Neural cell (in vitro differentiated cells): ENCODE measurements around the gene PELO. TPM values are rescaled to one million over a fixed set of nuclear protein-coding genes. Genes with fewer than 3 reads are reported as not detected.

Experiments used
- H2AFZ ChIP-seq: fragments of 200-600, 300-800 bp; sonication (generic), shearing (Covaris generic); 2 replicates; pipeline ENCODE4 v1.6.0; 2014; ENCODE audit warnings: low read depth, mild to moderate bottlenecking, antibody characterized with exemption, low read length, moderate library complexity
- H3F3A ChIP-seq: fragments of 200-600 bp; shearing (Covaris generic); 2 replicates; pipeline ENCODE4 v1.6.1; 2016; ENCODE audit warnings: mild to moderate bottlenecking, moderate library complexity, mixed read lengths, antibody characterized with exemption, low read length; ENCODE audit not compliant: insufficient read depth, poor library complexity, severe bottlenecking
- H3K27ac ChIP-seq: fragments of 200-600, 300-800 bp; sonication (generic), shearing (Covaris generic); 2 replicates; pipeline ENCODE4 v1.5.1; 2014; ENCODE audit warnings: mild to moderate bottlenecking, low read length, moderate library complexity
- H3K27me3 ChIP-seq: fragments of 300-800, 200-600 bp; sonication (generic), shearing (Covaris generic); 2 replicates; pipeline ENCODE4 v1.6.0; 2014; ENCODE audit warnings: mild to moderate bottlenecking, low read depth, low read length, moderate library complexity; ENCODE audit not compliant: insufficient read depth
- H3K36me3 ChIP-seq: fragments of 300-800, 200-600 bp; sonication (generic), shearing (Covaris generic); 2 replicates; pipeline ENCODE4 v1.5.1; 2014; ENCODE audit warnings: mild to moderate bottlenecking, antibody characterized with exemption, low read length, moderate library complexity; ENCODE audit not compliant: insufficient read depth
- H3K4me2 ChIP-seq: fragments of 300-800, 200-600 bp; sonication (generic), shearing (Covaris generic); 2 replicates; pipeline ENCODE4 v1.6.0; 2014; ENCODE audit warnings: mild to moderate bottlenecking, low read length
- H3K4me3 ChIP-seq: fragments of 300-800, 200-600 bp; sonication (generic), shearing (Covaris generic); 2 replicates; pipeline ENCODE4 v1.5.1; 2014; ENCODE audit warnings: mild to moderate bottlenecking, low read length, moderate library complexity
- H3K79me2 ChIP-seq: fragments of 200-600 bp; shearing (Covaris generic); replicated peaks from 2 replicates; pipeline ENCODE4 v1.6.0; 2014; ENCODE audit warnings: mild to moderate bottlenecking, low read length, moderate library complexity; ENCODE audit not compliant: insufficient read depth
- H3K9ac ChIP-seq: fragments of 300-800, 200-600 bp; sonication (generic), shearing (Covaris generic); 2 replicates; pipeline ENCODE4 v1.6.1; 2016; ENCODE audit warnings: mild to moderate bottlenecking, low read length, mixed read lengths
- H3K9me2 ChIP-seq: fragments of 200-600 bp; shearing (Covaris generic); 2 replicates; pipeline ENCODE4 v1.6.1; 2016; ENCODE audit warnings: mild to moderate bottlenecking, low read length, mixed read lengths; ENCODE audit not compliant: insufficient read depth
- H3K9me3 ChIP-seq: fragments of 200-600, 300-800 bp; sonication (generic), shearing (Covaris generic); 2 replicates; pipeline ENCODE4 v1.6.1; 2016; ENCODE audit warnings: mild to moderate bottlenecking, mixed run types, low read length, moderate library complexity, mixed read lengths
- H4K20me1 ChIP-seq: fragments of 200-600 bp; shearing (Covaris generic); 2 replicates; pipeline ENCODE4 v1.6.1; 2016; ENCODE audit warnings: mild to moderate bottlenecking, mixed run types; ENCODE audit not compliant: insufficient read depth
- EP300 ChIP-seq: fragments of 450-650 bp; conservative IDR thresholded peaks from 2 replicates; pipeline ENCODE4 v1.6.1; 2014; ENCODE audit warnings: antibody characterized with exemption, mild to moderate bottlenecking, moderate library complexity; ENCODE audit not compliant: poor library complexity, severe bottlenecking
- EZH2 ChIP-seq: fragments of 200-600, 300-800 bp; shearing (Covaris generic), sonication (generic); IDR thresholded peaks from 2 replicates; pipeline ENCODE4 v1.6.1; 2014; ENCODE audit warnings: antibody characterized with exemption, low read length, borderline replicate concordance, mild to moderate bottlenecking; ENCODE audit not compliant: insufficient read depth, poor library complexity, severe bottlenecking
- MXI1 ChIP-seq: fragments of 450-650 bp; conservative IDR thresholded peaks from 2 replicates; pipeline ENCODE4 v1.6.1; 2014; ENCODE audit warnings: antibody characterized with exemption, mild to moderate bottlenecking; ENCODE audit not compliant: poor library complexity, severe bottlenecking
- POLR2AphosphoS5 ChIP-seq: IDR thresholded peaks from 2 replicates; pipeline ENCODE4 v1.6.1; 2012
- RAD21 ChIP-seq: fragments of 450-650 bp; conservative IDR thresholded peaks from 2 replicates; pipeline ENCODE4 v1.6.1; 2014; ENCODE audit warnings: antibody characterized with exemption, mild to moderate bottlenecking, moderate library complexity
- REST ChIP-seq: IDR thresholded peaks from 2 replicates; pipeline ENCODE4 v1.6.1; 2012; ENCODE audit warnings: borderline replicate concordance
- SMC3 ChIP-seq: fragments of 450-650 bp; conservative IDR thresholded peaks from 2 replicates; pipeline ENCODE4 v1.6.1; 2014; ENCODE audit warnings: antibody characterized with exemption, mild to moderate bottlenecking, moderate library complexity; ENCODE audit not compliant: poor library complexity
- TAF1 ChIP-seq: IDR thresholded peaks from 2 replicates; pipeline ENCODE4 v1.6.1; 2012; ENCODE audit warnings: low read depth
- polyA plus RNA-seq: library from polyadenylated mRNA; depleted of rRNA; stranded (reverse); fragments of >200 nt; gene quantifications from 2 replicates; pipeline ENCODE4 v1.2.3, GENCODE V29; 2014
- TF ChIP-seq, protein P1 (sequence below): fragments of 450-650 bp; IDR thresholded peaks from 2 replicates; pipeline ENCODE4 v1.5.1; 2014; ENCODE audit warnings: antibody characterized with exemption, mild to moderate bottlenecking, moderate library complexity; ENCODE audit not compliant: poor library complexity, severe bottlenecking

PELO gene
- polyA plus RNA-seq, 1 donor from 2014 or later: 10.5 TPM

DNA sequence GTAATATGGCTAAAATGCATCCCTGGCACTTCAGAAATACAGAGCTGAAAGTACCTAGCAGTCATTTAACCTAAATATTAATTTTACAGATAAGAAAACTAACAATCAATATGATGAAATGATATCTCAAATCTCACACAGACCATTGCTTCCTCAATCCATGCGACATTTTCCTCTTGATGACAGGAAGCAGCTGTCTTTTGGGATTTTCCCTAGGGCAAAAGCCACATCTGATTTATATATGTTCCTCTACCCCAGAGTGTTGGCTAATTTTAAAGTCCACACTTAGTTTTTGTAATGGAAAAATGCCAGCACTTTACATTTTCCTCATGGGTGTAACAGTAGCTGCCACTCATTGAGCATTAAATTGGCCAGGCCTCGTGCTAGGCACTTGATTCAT, 47.7 kb upstream of the PELO start:
- Histone ChIP-seq H4K20me1 (no peaks in the 10 kb centered on the region), H3K9me3 (no peaks in the 10 kb centered on the region), H3K36me3 (no peaks in the 10 kb centered on the region), H2AFZ (no peak overlapping the region), H3K9me2 (no peaks in the 10 kb centered on the region), H3K79me2 (no peaks in the 10 kb centered on the region), H3F3A (no peaks in the 10 kb centered on the region), H3K4me3 (no peak overlapping the region), H3K9ac (no peak overlapping the region), H3K27me3 (no peaks in the 10 kb centered on the region), H3K4me2 (no peak overlapping the region), H3K27ac (no peak overlapping the region)
- TF ChIP-seq EZH2 (no peak), TAF1 (no peak), SMC3 (no peak), POLR2AphosphoS5 (no peak), RAD21 (no peak), MXI1 (no peak), EP300 (no peak), REST (no peak)
- TF ChIP-seq, protein P1, sequence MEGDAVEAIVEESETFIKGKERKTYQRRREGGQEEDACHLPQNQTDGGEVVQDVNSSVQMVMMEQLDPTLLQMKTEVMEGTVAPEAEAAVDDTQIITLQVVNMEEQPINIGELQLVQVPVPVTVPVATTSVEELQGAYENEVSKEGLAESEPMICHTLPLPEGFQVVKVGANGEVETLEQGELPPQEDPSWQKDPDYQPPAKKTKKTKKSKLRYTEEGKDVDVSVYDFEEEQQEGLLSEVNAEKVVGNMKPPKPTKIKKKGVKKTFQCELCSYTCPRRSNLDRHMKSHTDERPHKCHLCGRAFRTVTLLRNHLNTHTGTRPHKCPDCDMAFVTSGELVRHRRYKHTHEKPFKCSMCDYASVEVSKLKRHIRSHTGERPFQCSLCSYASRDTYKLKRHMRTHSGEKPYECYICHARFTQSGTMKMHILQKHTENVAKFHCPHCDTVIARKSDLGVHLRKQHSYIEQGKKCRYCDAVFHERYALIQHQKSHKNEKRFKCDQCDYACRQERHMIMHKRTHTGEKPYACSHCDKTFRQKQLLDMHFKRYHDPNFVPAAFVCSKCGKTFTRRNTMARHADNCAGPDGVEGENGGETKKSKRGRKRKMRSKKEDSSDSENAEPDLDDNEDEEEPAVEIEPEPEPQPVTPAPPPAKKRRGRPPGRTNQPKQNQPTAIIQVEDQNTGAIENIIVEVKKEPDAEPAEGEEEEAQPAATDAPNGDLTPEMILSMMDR: no peak

GRCh38 chr5:52743012-52743411, 44.7 kb upstream of the PELO start:
- Histone ChIP-seq H3K79me2 (no peaks in the 10 kb centered on the region), H3K9me3 (no peaks in the 10 kb centered on the region), H2AFZ (no peak overlapping the region), H3F3A (no peaks in the 10 kb centered on the region), H3K9me2 (no peaks in the 10 kb centered on the region), H3K27me3 (no peaks in the 10 kb centered on the region), H3K9ac (no peak overlapping the region), H3K36me3 (no peaks in the 10 kb centered on the region), H3K4me3 (no peak overlapping the region), H4K20me1 (no peaks in the 10 kb centered on the region), H3K4me2 (no peak overlapping the region), H3K27ac (no peak overlapping the region)
- TF ChIP-seq TAF1 (no peak), REST (no peak), EP300 (no peak), POLR2AphosphoS5 (no peak), EZH2 (no peak), RAD21 (no peak), SMC3 (no peak), MXI1 (no peak)
- TF ChIP-seq, protein P1: no peak
